Activated CD4-positive, alpha-beta memory T cell treated with anti-CD3 and anti-CD28 coated beads for 36 hours (primary cell): ENCODE results near the gene SLC39A7. TPM values are rescaled to one million over a fixed set of nuclear protein-coding genes. Genes with fewer than 3 reads are reported as not detected.

ENCODE experiments used
- CTCF ChIA-PET: fragments of 350-600 bp; sonication (Branson Sonifier 250); formaldehyde crosslinking; loops from one replicate; lab custom pipeline; 2021; ENCODE audit warnings: antibody characterized with exemption, inconsistent platforms; lab: Charles Lee
- POLR2A ChIA-PET: fragments of 350-600 bp; sonication (Branson Sonifier 250); formaldehyde crosslinking; loops from one replicate; lab custom pipeline; 2021; ENCODE audit warnings: antibody characterized with exemption; lab: Charles Lee
- DNase-seq: peaks from one replicate; pipeline ENCODE4 v3.0.0-alpha.2; 2020
- H3K27ac Mint-ChIP-seq: one replicate; pipeline ENCODE4 v1.8.0; 2021; ENCODE audit warnings: mixed read lengths
- H3K27me3 Mint-ChIP-seq: one replicate; pipeline ENCODE4 v1.8.0; 2021; ENCODE audit warnings: mixed read lengths
- H3K36me3 Mint-ChIP-seq: one replicate; pipeline ENCODE4 v1.8.0; 2021; ENCODE audit warnings: mixed read lengths
- H3K4me1 Mint-ChIP-seq: one replicate; pipeline ENCODE4 v1.8.0; 2021; ENCODE audit warnings: low read depth, mixed read lengths
- H3K4me3 Mint-ChIP-seq: one replicate; pipeline ENCODE4 v1.8.0; 2021; ENCODE audit warnings: mild to moderate bottlenecking, mixed read lengths
- H3K9me3 Mint-ChIP-seq: one replicate; pipeline ENCODE4 v1.8.0; 2021; ENCODE audit warnings: mixed read lengths
- intact Hi-C: fragments of 100-400 bp; cut with micrococcal nuclease; formaldehyde crosslinking; loops from one replicate; pipeline ENCODE4 v1.15.1; 2023
- total RNA-seq, 2 experiments: library from RNA; stranded (reverse); gene quantifications; one replicate each; pipeline ENCODE4 v1.2.3, GENCODE V29; 2021

The SLC39A7 gene
- total RNA-seq, 2 experiments from 2014 or later = 42.0 to 45.7 TPM

DNA sequence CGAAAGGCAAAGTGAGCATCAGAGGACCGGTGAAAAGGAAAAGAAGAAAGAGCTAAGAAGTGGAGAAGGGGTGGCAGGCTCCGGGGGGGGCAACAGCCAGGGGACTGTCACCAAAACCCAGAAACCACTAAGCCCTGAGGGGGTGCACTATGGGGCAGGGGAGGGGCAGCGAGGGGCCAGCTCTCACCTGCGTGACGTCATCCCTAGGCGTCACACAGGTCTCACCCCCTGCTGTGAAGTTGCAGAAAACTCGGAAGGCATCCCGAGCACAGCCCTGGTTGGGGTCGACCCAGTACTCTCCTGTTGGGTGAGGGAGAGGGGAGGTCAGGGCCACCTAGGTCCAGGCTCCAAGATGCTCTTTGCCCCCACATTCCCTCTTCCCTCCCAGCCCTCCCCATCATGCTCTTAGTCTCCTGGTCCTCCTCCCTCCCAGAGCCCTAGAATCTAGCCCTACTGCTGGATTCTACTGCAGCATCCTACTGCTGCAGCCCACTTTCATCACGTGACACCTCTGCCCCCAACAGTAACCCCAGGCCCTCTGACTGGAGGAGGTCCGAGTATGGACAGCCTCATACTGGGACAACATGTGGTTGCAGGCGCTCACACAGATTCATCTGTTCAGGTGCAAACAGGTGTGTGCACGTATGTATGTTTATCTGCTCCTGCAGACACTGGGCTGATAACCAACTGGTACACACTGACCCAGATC, 35.8 kb upstream of the SLC39A7 start:
- H3K9me3 Mint-ChIP-seq = no peaks in the 10 kb centered on the region
- H3K27ac Mint-ChIP-seq = no peak overlapping the region
- POLR2A ChIA-PET = no interaction called here
- H3K4me1 Mint-ChIP-seq = peaks cover 13% of the 10 kb centered on the region
- H3K27me3 Mint-ChIP-seq = peaks cover 5% of the 10 kb centered on the region
- DNase-seq = no peak
- CTCF ChIA-PET = interaction anchor here (0.7 to 7.6 kb wide), 2 partner anchors 24 to 83 kb away, joined by 3 to 101 read pairs; no protein-coding TSS in a partner anchor
- no peak overlapping the region for H3K4me3 Mint-ChIP-seq
- H3K36me3 Mint-ChIP-seq = no peaks in the 10 kb centered on the region
- intact Hi-C loops = no loop called here

DNA sequence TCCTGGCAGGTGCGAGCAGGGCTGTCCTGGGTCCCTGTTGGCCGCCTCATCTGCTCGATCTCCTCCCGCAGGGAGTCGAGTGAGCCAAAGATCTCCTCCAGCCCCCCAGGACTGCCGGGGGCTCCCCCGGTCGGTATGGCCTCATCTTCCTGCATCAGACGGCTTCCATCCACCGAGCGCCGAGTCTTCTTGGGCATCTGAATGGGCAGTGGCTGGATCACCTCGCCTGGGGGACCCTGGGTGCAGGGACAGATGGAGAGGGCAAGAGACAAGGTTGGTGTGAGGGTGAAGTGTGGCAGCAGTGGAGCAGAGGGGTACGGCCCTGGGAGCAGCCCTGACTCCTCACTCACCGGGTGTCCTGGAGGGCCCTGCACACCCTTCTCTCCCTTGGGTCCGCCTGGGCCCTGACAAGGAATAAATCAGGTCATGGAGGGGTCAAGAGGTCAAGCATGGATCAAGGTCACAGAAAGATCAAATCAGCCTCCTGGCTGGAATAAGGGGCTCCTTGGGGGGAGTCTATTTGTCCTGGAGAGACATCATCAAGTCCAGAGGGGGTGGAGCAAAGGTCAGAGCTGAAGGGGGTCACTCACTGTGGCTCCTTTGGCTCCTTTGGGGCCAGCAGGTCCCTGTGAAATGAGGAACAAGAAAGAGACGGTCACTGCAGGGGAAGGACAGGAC, 34.9 kb upstream of the SLC39A7 start:
- peaks cover 13% of the 10 kb centered on the region for H3K4me1 Mint-ChIP-seq
- intact Hi-C loops = no loop called here
- H3K27me3 Mint-ChIP-seq = peaks cover 3% of the 10 kb centered on the region
- no peaks in the 10 kb centered on the region for H3K36me3 Mint-ChIP-seq
- H3K27ac Mint-ChIP-seq = no peak overlapping the region
- DNase-seq = no peak
- ChIA-PET POLR2A (no interaction called here), CTCF (interaction anchor here (7.6 kb wide), 1 partner anchor 83 kb away, joined by 101 read pairs; no protein-coding TSS in a partner anchor)
- H3K9me3 Mint-ChIP-seq = no peaks in the 10 kb centered on the region
- no peak overlapping the region for H3K4me3 Mint-ChIP-seq

DNA sequence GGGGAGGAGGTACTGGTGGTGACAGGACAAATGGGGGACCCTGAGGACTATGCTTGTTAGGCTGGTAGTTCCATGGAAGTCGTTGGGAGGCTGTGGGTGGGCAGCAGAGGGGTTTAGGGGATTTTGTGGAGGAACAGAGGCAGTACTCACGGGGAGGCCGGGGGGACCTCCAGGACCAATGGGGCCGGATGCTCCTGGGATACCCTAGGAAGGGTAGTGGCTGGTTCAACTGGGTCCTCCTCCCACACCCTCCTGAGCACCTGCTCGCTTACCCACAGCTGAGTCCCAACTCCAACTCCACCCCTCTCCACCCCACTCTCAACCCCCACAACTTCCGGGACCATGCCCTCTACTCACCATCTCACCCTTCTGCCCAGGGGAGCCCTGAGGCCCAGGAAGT, 34.3 kb upstream of the SLC39A7 start:
- no peaks in the 10 kb centered on the region for H3K9me3 Mint-ChIP-seq
- ChIA-PET POLR2A (no interaction called here), CTCF (no interaction called here)
- no peaks in the 10 kb centered on the region for H3K36me3 Mint-ChIP-seq
- intact Hi-C loops = no loop called here
- H3K4me3 Mint-ChIP-seq = no peak overlapping the region
- peaks cover 8% of the 10 kb centered on the region for H3K4me1 Mint-ChIP-seq
- peaks cover 2% of the 10 kb centered on the region for H3K27me3 Mint-ChIP-seq
- DNase-seq = no peak
- H3K27ac Mint-ChIP-seq = no peak overlapping the region

GRCh38 chr6:33166811-33167210, 33.9 kb upstream of the SLC39A7 start:
- no peaks in the 10 kb centered on the region for H3K9me3 Mint-ChIP-seq
- POLR2A ChIA-PET = no interaction called here
- CTCF ChIA-PET = no interaction called here
- no peak overlapping the region for H3K27ac Mint-ChIP-seq
- no peaks in the 10 kb centered on the region for H3K36me3 Mint-ChIP-seq
- peaks cover 3% of the 10 kb centered on the region for H3K4me1 Mint-ChIP-seq
- DNase-seq = no peak
- no peak overlapping the region for H3K4me3 Mint-ChIP-seq
- H3K27me3 Mint-ChIP-seq = peaks cover 2% of the 10 kb centered on the region
- intact Hi-C loops = no loop called here

DNA sequence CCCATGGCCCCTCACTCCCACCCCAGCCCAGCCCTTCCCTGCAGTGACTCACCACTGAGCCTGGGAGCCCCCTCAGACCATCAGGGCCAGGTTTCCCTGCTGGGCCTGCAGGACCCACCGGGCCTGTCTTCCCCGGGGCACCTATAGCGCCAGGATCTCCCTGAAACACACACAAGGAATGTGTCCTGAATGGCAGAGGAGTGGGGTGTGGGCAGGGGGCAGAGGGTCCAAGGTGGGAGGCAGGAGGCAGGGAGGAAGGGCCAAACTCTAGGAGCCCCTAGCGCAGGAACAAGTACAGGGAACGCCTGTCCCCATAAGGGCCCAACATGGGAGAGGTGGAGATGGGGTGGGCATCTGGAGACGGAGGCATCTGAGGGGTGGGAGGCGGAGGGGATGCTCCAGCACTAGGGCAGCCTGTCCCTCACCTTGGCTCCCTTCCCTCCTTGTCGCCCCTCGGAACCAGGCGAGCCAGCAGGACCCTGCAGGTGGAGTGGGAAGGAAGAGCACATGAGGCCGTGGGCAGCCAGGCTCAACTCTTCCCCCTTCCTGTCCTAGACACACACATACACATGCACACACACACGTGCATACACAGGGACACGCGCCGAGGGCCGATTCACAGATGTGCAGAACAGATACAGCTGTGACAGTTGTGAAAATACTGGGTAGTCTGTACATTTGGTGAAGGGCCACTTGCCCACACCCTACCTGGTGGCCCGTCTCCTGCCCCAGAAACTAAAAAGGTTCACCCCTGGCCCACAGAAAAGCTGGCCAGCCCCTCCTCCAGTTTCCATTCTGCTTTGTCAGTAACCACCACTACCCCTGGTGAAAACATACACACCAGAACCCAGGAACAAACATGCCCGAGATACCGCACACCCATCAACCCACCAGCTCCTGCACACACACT, 33.0 kb upstream of the SLC39A7 start:
- POLR2A ChIA-PET = no interaction called here
- Mint-ChIP-seq H3K4me3 (no peak overlapping the region), H3K9me3 (no peaks in the 10 kb centered on the region), H3K4me1 (no peaks in the 10 kb centered on the region), H3K27me3 (peaks cover 2% of the 10 kb centered on the region), H3K36me3 (no peaks in the 10 kb centered on the region), H3K27ac (no peak overlapping the region)
- intact Hi-C loops = no loop called here
- DNase-seq = no peak
- CTCF ChIA-PET = no interaction called here

DNA sequence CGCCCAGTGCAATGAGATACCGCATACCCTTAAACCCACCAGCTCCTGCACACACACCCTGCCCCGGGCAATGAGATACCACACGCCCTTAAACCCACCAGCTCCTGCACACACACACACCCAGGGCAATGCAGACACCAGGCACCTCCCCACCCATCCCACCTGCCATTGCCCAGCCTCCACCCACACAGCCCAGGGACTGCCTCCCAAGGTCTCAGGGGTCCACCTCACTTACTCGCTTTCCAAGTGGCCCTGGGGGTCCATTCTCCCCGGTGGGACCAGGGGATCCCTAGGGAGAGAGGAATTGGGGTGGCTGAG, 32.4 kb upstream of the SLC39A7 start:
- no peak overlapping the region for H3K4me3 Mint-ChIP-seq
- POLR2A ChIA-PET = no interaction called here
- DNase-seq = no peak
- intact Hi-C loops = no loop called here
- no peak overlapping the region for H3K27ac Mint-ChIP-seq
- no peaks in the 10 kb centered on the region for H3K36me3 Mint-ChIP-seq
- no peaks in the 10 kb centered on the region for H3K4me1 Mint-ChIP-seq
- CTCF ChIA-PET = no interaction called here
- no peaks in the 10 kb centered on the region for H3K9me3 Mint-ChIP-seq
- peaks cover 6% of the 10 kb centered on the region for H3K27me3 Mint-ChIP-seq

DNA sequence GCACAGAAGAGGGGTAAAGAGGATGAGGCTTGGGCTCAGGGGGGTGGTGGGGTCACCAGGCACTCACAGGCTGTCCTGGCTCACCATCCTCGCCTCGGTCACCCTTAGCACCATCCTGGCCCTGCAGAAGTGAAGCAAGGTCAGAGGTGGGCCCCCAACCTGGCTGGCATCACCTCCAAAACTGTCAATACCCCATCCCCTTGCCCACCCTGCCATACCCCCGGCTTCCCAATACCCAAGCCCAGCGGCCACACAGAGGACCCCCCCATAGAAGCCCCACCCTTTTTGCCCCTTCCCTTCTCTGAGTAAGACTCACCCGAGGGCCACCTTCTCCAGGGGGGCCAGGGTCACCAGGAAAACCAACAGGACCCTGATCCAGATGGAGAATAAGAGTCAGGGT, 32.0 kb upstream of the SLC39A7 start:
- intact Hi-C loops = no loop called here
- Mint-ChIP-seq H3K4me3 (no peak overlapping the region), H3K36me3 (no peaks in the 10 kb centered on the region), H3K27ac (no peak overlapping the region), H3K4me1 (no peaks in the 10 kb centered on the region), H3K27me3 (peaks cover 7% of the 10 kb centered on the region), H3K9me3 (no peaks in the 10 kb centered on the region)
- POLR2A ChIA-PET = no interaction called here
- CTCF ChIA-PET = no interaction called here
- no peak for DNase-seq

- no peak overlapping the region for H3K4me3 Mint-ChIP-seq
Observed at GRCh38 chr6:33169291-33170175, 31.1 kb upstream of the SLC39A7 start.

GRCh38 chr6:33170176-33171015, 30.3 kb upstream of the SLC39A7 start:
- no peak overlapping the region for H3K4me3 Mint-ChIP-seq
- H3K36me3 Mint-ChIP-seq = no peaks in the 10 kb centered on the region
- H3K27me3 Mint-ChIP-seq = peaks cover 5% of the 10 kb centered on the region
- no peak for DNase-seq
- no peak overlapping the region for H3K27ac Mint-ChIP-seq
- H3K9me3 Mint-ChIP-seq = no peaks in the 10 kb centered on the region
- H3K4me1 Mint-ChIP-seq = no peaks in the 10 kb centered on the region
- ChIA-PET CTCF (interaction anchor here (1.3 kb wide), 1 partner anchor 9 kb away, joined by 3 read pairs; no protein-coding TSS in a partner anchor), POLR2A (no interaction called here)
- intact Hi-C loops = no loop called here

More at GRCh38 chr6:33169291-33170175, 31.1 kb upstream of the SLC39A7 start:
- CTCF ChIA-PET = interaction anchor here (1.3 kb wide), 1 partner anchor 8 kb away, joined by 3 read pairs; no protein-coding TSS in a partner anchor
- intact Hi-C loops = no loop called here
- H3K36me3 Mint-ChIP-seq = no peaks in the 10 kb centered on the region
- POLR2A ChIA-PET = no interaction called here
- peaks cover 5% of the 10 kb centered on the region for H3K27me3 Mint-ChIP-seq
- no peaks in the 10 kb centered on the region for H3K4me1 Mint-ChIP-seq
- no peak for DNase-seq
- no peaks in the 10 kb centered on the region for H3K9me3 Mint-ChIP-seq
- no peak overlapping the region for H3K27ac Mint-ChIP-seq

GRCh38 chr6:33171016-33171879, 29.4 kb upstream of the SLC39A7 start:
- Mint-ChIP-seq H3K36me3 (no peaks in the 10 kb centered on the region), H3K27me3 (peaks cover 7% of the 10 kb centered on the region), H3K9me3 (no peaks in the 10 kb centered on the region), H3K27ac (no peak overlapping the region), H3K4me1 (no peaks in the 10 kb centered on the region), H3K4me3 (no peak overlapping the region)
- intact Hi-C loops = no loop called here
- no peak for DNase-seq
- ChIA-PET POLR2A (no interaction called here), CTCF (interaction anchor here (1.3 to 4.0 kb wide), 2 partner anchors 10 kb away, joined by 3 to 18 read pairs; no protein-coding TSS in a partner anchor)
